Measurements from ENCODE around the gene TRIM40. TPM values are rescaled to one million over a fixed set of nuclear protein-coding genes. Genes with fewer than 3 reads are reported as not detected.

Gene TRIM40
- total RNA-seq, 1 experiment from 2014 or later, result not detected

DNA sequence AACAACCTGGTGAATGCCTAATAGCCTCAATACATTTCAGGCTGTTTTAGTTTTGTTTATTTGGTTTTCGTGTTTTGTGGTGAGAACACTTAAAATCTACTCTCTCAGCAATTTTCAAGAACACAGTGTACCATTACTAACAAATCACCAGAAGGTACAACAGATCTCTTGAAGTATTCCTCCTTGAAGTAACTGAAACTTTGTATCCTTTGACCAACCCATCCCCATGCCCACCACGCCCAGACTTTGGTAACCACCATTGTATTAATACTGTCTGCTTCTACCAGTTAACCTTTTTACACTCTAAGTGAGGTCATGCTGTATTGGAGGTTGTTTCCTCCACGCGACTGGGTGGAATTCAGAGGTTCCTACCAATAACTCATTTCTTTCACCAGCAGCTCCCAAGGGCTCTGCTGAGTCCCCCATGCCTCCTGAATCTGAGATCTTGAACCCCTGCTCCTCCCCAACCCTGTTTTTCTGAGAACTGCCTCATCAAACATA, 5.7 kb upstream of the TRIM40 start:
- peaks cover 19% of the 10 kb centered on the region for H3K27me3 ChIP-seq (ENCODE audit: control insufficient read depth, insufficient read depth, low read length)
- BruUV-seq (replicated peaks), result no TSS peak
- TF ChIP-seq TCF7L2 (IDR thresholded peaks at IDR 0.05; ENCODE audit: low read depth, low read length) (no peak), CTCF (IDR thresholded peaks at IDR 0.05) (no peak), POLR2AphosphoS5 (IDR thresholded peaks at IDR 0.05; ENCODE audit: low read depth, low read length) (no peak), SIN3A (IDR thresholded peaks at IDR 0.05; ENCODE audit: borderline replicate concordance, insufficient read depth, low read depth, low read length) (no peak)
- TF ChIP-seq, protein P1, sequence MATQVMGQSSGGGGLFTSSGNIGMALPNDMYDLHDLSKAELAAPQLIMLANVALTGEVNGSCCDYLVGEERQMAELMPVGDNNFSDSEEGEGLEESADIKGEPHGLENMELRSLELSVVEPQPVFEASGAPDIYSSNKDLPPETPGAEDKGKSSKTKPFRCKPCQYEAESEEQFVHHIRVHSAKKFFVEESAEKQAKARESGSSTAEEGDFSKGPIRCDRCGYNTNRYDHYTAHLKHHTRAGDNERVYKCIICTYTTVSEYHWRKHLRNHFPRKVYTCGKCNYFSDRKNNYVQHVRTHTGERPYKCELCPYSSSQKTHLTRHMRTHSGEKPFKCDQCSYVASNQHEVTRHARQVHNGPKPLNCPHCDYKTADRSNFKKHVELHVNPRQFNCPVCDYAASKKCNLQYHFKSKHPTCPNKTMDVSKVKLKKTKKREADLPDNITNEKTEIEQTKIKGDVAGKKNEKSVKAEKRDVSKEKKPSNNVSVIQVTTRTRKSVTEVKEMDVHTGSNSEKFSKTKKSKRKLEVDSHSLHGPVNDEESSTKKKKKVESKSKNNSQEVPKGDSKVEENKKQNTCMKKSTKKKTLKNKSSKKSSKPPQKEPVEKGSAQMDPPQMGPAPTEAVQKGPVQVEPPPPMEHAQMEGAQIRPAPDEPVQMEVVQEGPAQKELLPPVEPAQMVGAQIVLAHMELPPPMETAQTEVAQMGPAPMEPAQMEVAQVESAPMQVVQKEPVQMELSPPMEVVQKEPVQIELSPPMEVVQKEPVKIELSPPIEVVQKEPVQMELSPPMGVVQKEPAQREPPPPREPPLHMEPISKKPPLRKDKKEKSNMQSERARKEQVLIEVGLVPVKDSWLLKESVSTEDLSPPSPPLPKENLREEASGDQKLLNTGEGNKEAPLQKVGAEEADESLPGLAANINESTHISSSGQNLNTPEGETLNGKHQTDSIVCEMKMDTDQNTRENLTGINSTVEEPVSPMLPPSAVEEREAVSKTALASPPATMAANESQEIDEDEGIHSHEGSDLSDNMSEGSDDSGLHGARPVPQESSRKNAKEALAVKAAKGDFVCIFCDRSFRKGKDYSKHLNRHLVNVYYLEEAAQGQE (IDR thresholded peaks at IDR 0.05; ENCODE audit: insufficient read depth in 1 of 2, low read depth in 2 of 2, low read length in 1 of 2), result no peak
- H3K27ac ChIP-seq (ENCODE audit: low read length), result no peak overlapping the region
- intact Hi-C loops (cut with micrococcal nuclease; ENCODE audit: unreplicated experiment), result no loop called here
- DNase-seq (ENCODE audit: low read depth, low spot score) (no peak), ATAC-seq (no peak)
- H3K4me1 ChIP-seq (ENCODE audit: control insufficient read depth, insufficient read depth, low read length), result peaks cover 10% of the 10 kb centered on the region; the same call in 1 of the 2 replicates
- ChIA-PET POLR2A (interaction anchor here (0.6 to 1.2 kb wide), 2 partner anchors 22 to 29 kb away, joined by 4 to 10 read pairs; no protein-coding TSS in a partner anchor), CTCF (interaction anchor here (1.2 to 5.5 kb wide), 3 partner anchors 12 to 29 kb away, joined by 5 to 68 read pairs (median 15); no protein-coding TSS in a partner anchor)
- in situ Hi-C loops (cut with HindIII; ENCODE audit: low pct_unique_long_range_greater_than_20kb, low sequenced_read_pairs), result no loop called here
- no peaks in the 10 kb centered on the region for H3K36me3 ChIP-seq (ENCODE audit: control insufficient read depth, insufficient read depth, low read length)
- H3K4me3 ChIP-seq (ENCODE audit: low read depth in 2 of 2, low read length in 2 of 2), result no peak overlapping the region
- no peaks in the 10 kb centered on the region for H3K9me3 ChIP-seq (ENCODE audit: control insufficient read depth, insufficient read depth, low read depth, low read length)

DNA sequence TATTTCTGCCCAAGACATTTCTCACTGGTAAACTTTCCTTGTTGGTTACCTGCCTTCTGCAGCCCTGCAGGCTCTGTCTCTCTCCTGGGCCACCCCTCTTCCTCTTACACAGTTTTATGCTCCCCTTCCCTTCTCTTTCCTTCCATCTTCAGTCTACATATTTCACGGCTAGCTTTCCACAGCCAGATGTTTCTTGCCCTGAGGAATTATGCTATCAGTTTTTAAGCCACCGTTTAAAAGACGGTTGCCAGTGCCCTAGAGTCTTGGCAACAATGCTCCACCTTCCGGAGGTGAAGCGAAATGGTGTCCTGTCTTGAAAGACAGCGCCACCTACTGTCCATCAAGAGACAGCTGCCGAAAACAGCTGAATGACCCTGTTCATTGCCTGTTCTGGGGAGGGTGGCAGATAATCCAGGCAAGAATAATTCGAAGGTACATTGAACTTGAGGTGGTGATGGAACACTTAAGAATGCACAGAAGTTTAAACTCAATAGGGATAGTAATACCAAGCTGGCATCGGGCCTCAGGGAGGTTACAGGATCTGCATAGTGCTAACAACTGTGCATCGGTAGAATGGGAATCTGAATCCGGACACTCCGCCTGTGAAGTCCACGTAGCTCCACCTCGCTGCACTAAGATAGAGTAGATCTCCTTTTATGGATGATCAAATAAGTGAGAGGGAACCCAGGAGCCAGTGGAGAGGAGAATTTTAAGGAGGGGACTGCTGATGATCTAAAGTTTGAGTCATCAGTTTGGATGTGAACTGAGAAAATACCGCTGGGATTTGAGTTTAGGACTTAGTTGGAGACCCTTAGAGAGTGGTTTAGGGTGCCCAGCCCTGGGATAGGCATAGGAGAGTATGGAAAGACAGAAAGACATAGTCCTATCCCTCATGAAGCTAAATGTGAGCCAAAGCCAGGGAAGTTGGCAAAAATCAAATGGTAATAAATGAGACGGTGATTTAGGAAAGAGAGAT, 4.8 kb upstream of the TRIM40 start:
- ChIA-PET CTCF (interaction anchor here (0.7 to 5.5 kb wide), 7 partner anchors 12 to 75 kb away, joined by 3 to 68 read pairs (median 4); partner anchors contain the start of gene PPP1R11), POLR2A (interaction anchor here (1.2 kb wide), 1 partner anchor 29 kb away, joined by 4 read pairs; no protein-coding TSS in a partner anchor)
- TF ChIP-seq SIN3A (IDR thresholded peaks at IDR 0.05; ENCODE audit: borderline replicate concordance, insufficient read depth, low read depth, low read length) (no peak), CTCF (IDR thresholded peaks at IDR 0.05) (peak; percentile 98)
- no TSS peak for BruUV-seq (replicated peaks)
- DNase-seq (ENCODE audit: low read depth, low spot score) (peak; percentile 64), ATAC-seq (peak; percentile 93)
- peak overlapping the region; percentile 15; the same call in 1 of the 2 replicates for H3K27ac ChIP-seq (ENCODE audit: low read length)
- peaks cover 19% of the 10 kb centered on the region for H3K27me3 ChIP-seq (ENCODE audit: control insufficient read depth, insufficient read depth, low read length)
- intact Hi-C loops (cut with micrococcal nuclease; ENCODE audit: unreplicated experiment), result loop anchor here (1.0 kb wide), 1 partner anchor 28 kb away; no protein-coding TSS in a partner anchor
- H3K36me3 ChIP-seq (ENCODE audit: control insufficient read depth, insufficient read depth, low read length), result no peaks in the 10 kb centered on the region
- H3K4me1 ChIP-seq (ENCODE audit: control insufficient read depth, insufficient read depth, low read length), result peaks cover 10% of the 10 kb centered on the region; the same call in 1 of the 2 replicates
- H3K9me3 ChIP-seq (ENCODE audit: control insufficient read depth, insufficient read depth, low read depth, low read length), result no peaks in the 10 kb centered on the region
- in situ Hi-C loops (cut with HindIII; ENCODE audit: low pct_unique_long_range_greater_than_20kb, low sequenced_read_pairs), result no loop called here
- no peak overlapping the region for H3K4me3 ChIP-seq (ENCODE audit: low read depth in 2 of 2, low read length in 2 of 2)

Measured in Panc1 (cell line).